ENCODE results near the gene GPC5. TPM values are rescaled to one million over a fixed set of nuclear protein-coding genes. Genes with fewer than 3 reads are reported as not detected.
"Not testable (repeated sequence)": the region's sequence is repeated elsewhere in the genome, so short reads cannot be mapped to it uniquely, and the experiment has no call there.

The GPC5 gene
- polyA plus RNA-seq, 1 experiment = not detected

DNA sequence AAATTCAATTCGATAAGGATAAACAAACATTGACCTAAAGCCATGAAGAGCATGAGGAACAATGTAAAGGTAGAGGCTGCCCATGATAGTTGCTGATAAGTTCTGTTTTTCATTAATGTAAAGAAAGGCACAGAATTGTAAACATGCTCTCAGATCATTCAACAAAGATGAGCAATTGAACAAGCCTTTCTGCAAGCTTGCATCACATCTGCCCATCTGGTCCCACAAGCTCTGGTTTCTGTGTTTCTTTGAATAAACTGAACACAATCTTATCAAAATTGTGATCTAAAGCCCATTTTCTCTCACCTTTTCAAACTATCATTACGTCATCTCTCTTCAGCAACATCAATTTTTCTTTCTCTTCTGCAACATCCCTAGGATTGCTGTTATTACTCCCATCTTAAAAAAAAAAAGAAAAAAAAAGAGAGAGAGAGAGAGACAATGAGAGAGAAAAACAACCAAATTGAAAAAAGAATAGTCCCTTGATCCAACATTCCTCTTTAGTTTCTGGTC lies 1340.9 kb downstream of the GPC5 start:
- ChIA-PET CTCF (no interaction called here), POLR2A (no interaction called here)

GRCh38 chr13:92743992-92744391 lies 1345.6 kb downstream of the GPC5 start:
- no peak for TF ChIP-seq CTCF (IDR thresholded peaks at IDR 0.05; ENCODE audit: insufficient read depth, low read depth, low read length)
- ChIA-PET CTCF (no interaction called here), POLR2A (no interaction called here)
- Histone ChIP-seq H3K27me3 (ENCODE audit: control insufficient read depth, insufficient read depth, low read length) (no peaks in the 10 kb centered on the region), H3K36me3 (ENCODE audit: control insufficient read depth, insufficient read depth, low read length) (no peaks in the 10 kb centered on the region), H3K4me3 (ENCODE audit: low read depth, low read length) (no peak overlapping the region)
- no peak for DNase-seq (ENCODE audit: low read depth)

More for the DNA sequence above, 1340.9 kb downstream of the GPC5 start:
- Histone ChIP-seq H3K27me3 (ENCODE audit: control insufficient read depth, insufficient read depth, low read length) (no peaks in the 10 kb centered on the region), H3K36me3 (ENCODE audit: control insufficient read depth, insufficient read depth, low read length) (no peaks in the 10 kb centered on the region), H3K4me3 (ENCODE audit: low read depth, low read length) (no peak overlapping the region)
- no peak for TF ChIP-seq CTCF (IDR thresholded peaks at IDR 0.05; ENCODE audit: insufficient read depth, low read depth, low read length)
- DNase-seq (ENCODE audit: low read depth) = no peak

DNA sequence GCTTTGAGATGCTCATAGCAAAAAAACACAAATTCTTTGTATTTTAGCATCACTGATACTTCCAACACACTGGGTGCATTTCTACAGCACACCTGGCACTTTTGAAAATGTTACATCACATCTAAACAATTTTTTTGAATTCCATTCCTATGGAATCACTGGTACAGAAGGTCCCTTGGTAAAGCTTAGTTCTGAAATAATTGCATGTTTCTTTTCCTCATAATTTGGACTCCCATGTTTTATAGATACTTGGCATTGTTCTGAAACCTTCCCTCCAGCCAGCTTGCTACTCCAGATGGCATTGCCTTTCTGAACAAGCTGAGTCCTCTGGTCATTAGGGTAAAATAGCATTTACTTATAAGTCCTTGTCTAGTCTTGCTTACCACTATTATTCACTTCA lies 1346.8 kb downstream of the GPC5 start:
- Histone ChIP-seq H3K36me3 (ENCODE audit: control insufficient read depth, insufficient read depth, low read length) (no peaks in the 10 kb centered on the region), H3K4me3 (ENCODE audit: low read depth, low read length) (no peak overlapping the region), H3K27me3 (ENCODE audit: control insufficient read depth, insufficient read depth, low read length) (no peaks in the 10 kb centered on the region)
- ChIA-PET POLR2A (no interaction called here), CTCF (no interaction called here)
- no peak for TF ChIP-seq CTCF (IDR thresholded peaks at IDR 0.05; ENCODE audit: insufficient read depth, low read depth, low read length)
- no peak for DNase-seq (ENCODE audit: low read depth)

DNA sequence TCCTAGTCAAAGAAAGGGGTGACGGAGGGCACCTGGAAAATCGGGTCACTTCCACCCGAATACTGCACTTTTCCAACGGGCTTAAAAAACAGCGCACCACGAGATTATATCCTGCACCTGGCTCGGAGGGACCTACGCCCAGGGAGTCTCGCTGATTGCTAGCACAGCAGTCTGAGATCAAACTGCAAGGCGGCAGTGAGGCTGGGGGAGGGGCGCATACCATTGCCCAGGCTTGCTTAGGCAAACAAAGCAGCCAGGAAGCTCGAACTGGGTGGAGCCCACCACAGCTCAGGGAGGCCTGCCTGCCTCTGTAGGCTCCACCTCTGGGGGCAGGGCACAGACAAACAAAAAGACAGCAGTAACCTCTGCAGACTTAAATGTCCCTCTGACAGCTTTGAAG lies 1354.3 kb downstream of the GPC5 start:
- CTCF ChIA-PET; H3K27me3 ChIP-seq (ENCODE audit: control insufficient read depth, insufficient read depth, low read length); DNase-seq (ENCODE audit: low read depth); POLR2A ChIA-PET; H3K4me3 ChIP-seq (ENCODE audit: low read depth, low read length); H3K36me3 ChIP-seq (ENCODE audit: control insufficient read depth, insufficient read depth, low read length): not testable (repeated sequence)

DNA sequence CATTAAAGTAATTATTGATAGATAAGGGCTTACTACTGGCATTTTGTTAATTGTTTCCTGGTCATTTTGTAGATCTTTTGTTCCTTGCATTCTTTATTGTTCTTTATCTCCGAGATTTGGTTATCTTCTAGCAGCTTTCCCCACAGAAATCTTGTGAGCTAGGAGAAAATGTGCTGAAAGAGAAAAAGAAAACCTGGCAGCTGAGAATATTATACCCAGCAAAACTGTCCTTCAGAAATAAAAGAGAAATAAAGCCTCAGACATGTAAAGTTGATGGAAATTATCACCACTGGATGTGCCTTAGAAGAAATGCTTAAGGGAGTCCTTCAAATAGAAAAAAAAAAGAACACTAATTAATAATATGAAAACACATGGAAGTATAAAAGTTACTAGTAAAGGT lies 1363.3 kb downstream of the GPC5 start:
- no peaks in the 10 kb centered on the region for H3K27me3 ChIP-seq (ENCODE audit: control insufficient read depth, insufficient read depth, low read length)
- no peaks in the 10 kb centered on the region for H3K36me3 ChIP-seq (ENCODE audit: control insufficient read depth, insufficient read depth, low read length)
- POLR2A ChIA-PET = no interaction called here
- no peak for TF ChIP-seq CTCF (IDR thresholded peaks at IDR 0.05; ENCODE audit: insufficient read depth, low read depth, low read length)
- no peak overlapping the region for H3K4me3 ChIP-seq (ENCODE audit: low read depth, low read length)
- no peak for DNase-seq (ENCODE audit: low read depth)
- CTCF ChIA-PET = no interaction called here

DNA sequence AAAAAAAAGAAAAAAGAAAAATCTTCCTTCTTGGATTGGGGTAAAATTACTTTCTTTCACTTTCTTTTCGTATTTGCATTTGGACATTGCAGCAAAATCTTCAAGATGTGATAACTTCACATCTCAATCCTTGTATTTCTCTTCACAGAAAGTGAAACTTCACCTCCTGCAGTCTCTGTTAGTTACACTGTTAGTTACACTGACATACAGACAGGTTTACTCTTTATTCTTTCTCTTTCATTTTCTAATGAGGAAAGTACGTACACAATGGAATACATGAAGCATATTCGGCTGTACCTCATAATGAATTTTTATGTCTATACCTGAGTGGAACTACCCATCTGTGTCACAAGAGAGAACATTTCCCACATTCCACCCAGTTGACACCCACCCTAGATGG lies 1369.0 kb downstream of the GPC5 start:
- H3K36me3 ChIP-seq (ENCODE audit: control insufficient read depth, insufficient read depth, low read length) = no peaks in the 10 kb centered on the region
- no peaks in the 10 kb centered on the region for H3K27me3 ChIP-seq (ENCODE audit: control insufficient read depth, insufficient read depth, low read length)
- ChIA-PET POLR2A (no interaction called here), CTCF (no interaction called here)
- DNase-seq (ENCODE audit: low read depth) = no peak
- TF ChIP-seq CTCF (IDR thresholded peaks at IDR 0.05; ENCODE audit: insufficient read depth, low read depth, low read length) = no peak
- H3K4me3 ChIP-seq (ENCODE audit: low read depth, low read length) = no peak overlapping the region
